GM12864 (cell line): Measurements from ENCODE around the gene OR51S1.
"Not testable (repeated sequence)": the region's sequence is repeated elsewhere in the genome, so short reads cannot be mapped to it uniquely, and the experiment has no call there.

Experiments used
- DNase-seq: peaks from one replicate; pipeline ENCODE4 v3.0.0-alpha.2; 2011; ENCODE audit warnings: low read depth
- H3K4me3 ChIP-seq: 2 replicates; pipeline ENCODE4 v1.5.1; 2011; ENCODE audit warnings: mild to moderate bottlenecking, low read depth, low read length, control low read depth
- CTCF ChIP-seq: IDR thresholded peaks from 2 replicates; pipeline ENCODE4 v1.5.1; 2011; ENCODE audit warnings: low read depth, mild to moderate bottlenecking, moderate library complexity, low read length, control low read depth, inconsistent platforms; ENCODE audit errors: missing control alignments

The OR51S1 gene

GRCh38 chr11:4808476-4808875 is 40.5 kb downstream of the OR51S1 start:
- no peak for DNase-seq
- no peak for TF ChIP-seq CTCF
- H3K4me3 ChIP-seq: no peak overlapping the region

GRCh38 chr11:4804280-4804679 is 44.7 kb downstream of the OR51S1 start, which contains the start of gene OR52R1:
Gene OR52R1 (minus strand): TSS chr11:4804380. CDS start chr11:4804380, 0 bp downstream.
- TF ChIP-seq CTCF: no peak
- DNase-seq: no peak
- H3K4me3 ChIP-seq: no peak within 1 kb of the TSS

GRCh38 chr11:4801316-4801715 is 47.7 kb downstream of the OR51S1 start:
- not testable (repeated sequence) for H3K4me3 ChIP-seq, DNase-seq

- TF ChIP-seq CTCF: no peak
- H3K4me3 ChIP-seq: no peak overlapping the region
- DNase-seq: no peak
Measured at GRCh38 chr11:4798427-4799183, 50.4 kb downstream of the OR51S1 start.
